Measurements from ENCODE around the gene LYRM4.

Gene LYRM4

GRCh38 chr6:5093231-5094015, 167.3 kb downstream of the LYRM4 start:
- H3K27me3 Mint-ChIP-seq (ENCODE audit: low read depth) = peaks cover 5% of the 10 kb centered on the region

GRCh38 chr6:5091210-5092069, 169.3 kb downstream of the LYRM4 start:
- H3K4me1 Mint-ChIP-seq = peaks cover 4% of the 10 kb centered on the region
- H3K27me3 Mint-ChIP-seq (ENCODE audit: low read depth) = peaks cover 16% of the 10 kb centered on the region
- H3K36me3 Mint-ChIP-seq (ENCODE audit: low read depth) = no peaks in the 10 kb centered on the region
- no peak for TF ChIP-seq CTCF (IDR thresholded peaks at IDR 0.05; ENCODE audit: unreplicated experiment in 3 of 3)
- no peak overlapping the region for H3K4me3 Mint-ChIP-seq
- H3K9me3 Mint-ChIP-seq = no peaks in the 10 kb centered on the region
- no peak overlapping the region for H3K27ac Mint-ChIP-seq

More at GRCh38 chr6:5093231-5094015, 167.3 kb downstream of the LYRM4 start:
- Mint-ChIP-seq H3K9me3 (no peaks in the 10 kb centered on the region), H3K36me3 (ENCODE audit: low read depth) (no peaks in the 10 kb centered on the region), H3K4me3 (no peak overlapping the region), H3K4me1 (peaks cover 4% of the 10 kb centered on the region), H3K27ac (no peak overlapping the region)
- TF ChIP-seq CTCF (IDR thresholded peaks at IDR 0.05; ENCODE audit: unreplicated experiment in 3 of 3) = no peak

DNA sequence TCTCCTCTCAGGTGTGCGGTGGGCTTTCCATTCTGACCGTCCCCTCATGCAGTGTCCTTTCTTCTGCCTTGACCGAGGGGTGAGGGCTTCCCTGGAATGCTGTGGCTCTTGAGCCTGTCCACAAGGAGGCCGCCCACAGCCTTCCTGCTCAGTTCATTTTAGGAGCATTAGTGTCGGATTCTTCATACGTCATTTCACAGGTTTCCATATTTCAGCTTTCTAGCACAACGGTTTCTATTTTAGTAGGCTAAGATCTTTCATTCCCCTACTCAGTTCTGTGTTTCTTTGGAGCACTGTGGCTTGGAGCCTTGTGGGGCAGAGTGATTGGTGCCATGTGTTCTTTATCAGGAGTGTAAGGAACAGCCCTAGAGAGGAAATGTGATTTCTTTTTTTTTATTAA, 170.1 kb downstream of the LYRM4 start:
- Mint-ChIP-seq H3K9me3 (no peaks in the 10 kb centered on the region), H3K36me3 (ENCODE audit: low read depth) (no peaks in the 10 kb centered on the region), H3K4me3 (no peak overlapping the region), H3K27ac (no peak overlapping the region), H3K4me1 (peaks cover 4% of the 10 kb centered on the region), H3K27me3 (ENCODE audit: low read depth) (peaks cover 19% of the 10 kb centered on the region)
- no peak for TF ChIP-seq CTCF (IDR thresholded peaks at IDR 0.05; ENCODE audit: unreplicated experiment in 3 of 3)

DNA sequence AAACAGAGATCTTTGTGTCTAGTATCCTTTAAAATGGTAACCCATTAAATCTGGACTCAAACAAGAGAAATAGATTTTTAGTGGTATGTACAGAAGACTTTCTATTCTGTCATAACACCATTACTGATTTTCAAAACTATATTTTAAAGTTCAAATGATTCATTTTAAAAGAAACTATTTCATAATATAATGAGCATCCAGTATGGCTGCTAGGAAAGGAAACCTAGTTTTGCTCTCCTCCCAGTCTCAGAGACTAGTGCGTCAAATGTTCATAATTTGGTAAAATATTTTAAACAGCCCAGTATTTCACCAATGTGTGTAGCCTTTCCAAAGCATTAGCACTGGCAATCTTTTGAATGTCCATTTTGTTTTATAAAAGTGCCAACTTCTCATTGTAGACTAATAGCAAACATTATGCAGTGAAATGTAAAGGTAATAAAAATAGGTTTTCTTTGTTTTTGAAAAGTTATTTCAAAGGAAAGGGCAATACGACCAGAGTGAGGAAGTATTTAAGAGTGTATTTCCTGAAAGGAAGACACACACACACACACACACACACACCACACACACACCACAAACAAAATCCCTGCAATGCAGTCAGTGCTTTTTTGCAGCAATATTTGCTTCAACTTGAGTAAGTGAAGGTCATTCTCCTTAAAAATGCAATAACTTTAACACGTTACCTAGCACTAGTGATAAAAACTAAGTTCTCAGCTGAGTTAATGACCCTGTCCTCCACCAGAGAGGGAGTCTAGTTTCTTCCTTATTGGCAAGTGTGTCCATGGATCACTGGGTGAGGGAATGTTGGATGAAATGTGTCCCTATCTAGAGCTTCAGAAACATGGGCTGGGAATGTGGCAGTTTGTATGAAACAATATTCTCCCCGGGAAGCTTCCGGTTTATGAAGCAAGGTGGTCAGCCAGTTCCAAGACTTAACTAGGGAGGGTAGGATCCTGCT, 171.0 kb downstream of the LYRM4 start:
- Mint-ChIP-seq H3K36me3 (ENCODE audit: low read depth) (no peaks in the 10 kb centered on the region), H3K27ac (no peak overlapping the region), H3K4me3 (no peak overlapping the region), H3K9me3 (no peaks in the 10 kb centered on the region), H3K4me1 (peaks cover 4% of the 10 kb centered on the region), H3K27me3 (ENCODE audit: low read depth) (peaks cover 20% of the 10 kb centered on the region)
- no peak for TF ChIP-seq CTCF (IDR thresholded peaks at IDR 0.05; ENCODE audit: unreplicated experiment in 3 of 3)

GRCh38 chr6:5088780-5089179, 172.0 kb downstream of the LYRM4 start:
- no peak for TF ChIP-seq CTCF (IDR thresholded peaks at IDR 0.05; ENCODE audit: unreplicated experiment in 3 of 3)
- Mint-ChIP-seq H3K27ac (no peak overlapping the region), H3K9me3 (no peaks in the 10 kb centered on the region), H3K4me3 (no peak overlapping the region), H3K36me3 (ENCODE audit: low read depth) (no peaks in the 10 kb centered on the region), H3K27me3 (ENCODE audit: low read depth) (peaks cover 25% of the 10 kb centered on the region), H3K4me1 (no peaks in the 10 kb centered on the region)
